ENCODE data around the gene TRIP10.

- TF ChIP-seq FOXM1 (IDR thresholded peaks at IDR 0.05; ENCODE audit: borderline replicate concordance) (no peak), FOXA1 (IDR thresholded peaks at IDR 0.05) (no peak)
These were observed 28.8 kb downstream of the TRIP10 start for GRCh38 chr19:6768236-6768785.
